ENCODE data around the gene MED9. TPM values are rescaled to one million over a fixed set of nuclear protein-coding genes. Genes with fewer than 3 reads are reported as not detected.

The MED9 gene
- total and polyA plus RNA-seq, 2 of the 8 experiments (the other 6 are each of a cell fraction or from before 2014, with no cell fraction given), result 15.8 to 19.7 TPM

DNA sequence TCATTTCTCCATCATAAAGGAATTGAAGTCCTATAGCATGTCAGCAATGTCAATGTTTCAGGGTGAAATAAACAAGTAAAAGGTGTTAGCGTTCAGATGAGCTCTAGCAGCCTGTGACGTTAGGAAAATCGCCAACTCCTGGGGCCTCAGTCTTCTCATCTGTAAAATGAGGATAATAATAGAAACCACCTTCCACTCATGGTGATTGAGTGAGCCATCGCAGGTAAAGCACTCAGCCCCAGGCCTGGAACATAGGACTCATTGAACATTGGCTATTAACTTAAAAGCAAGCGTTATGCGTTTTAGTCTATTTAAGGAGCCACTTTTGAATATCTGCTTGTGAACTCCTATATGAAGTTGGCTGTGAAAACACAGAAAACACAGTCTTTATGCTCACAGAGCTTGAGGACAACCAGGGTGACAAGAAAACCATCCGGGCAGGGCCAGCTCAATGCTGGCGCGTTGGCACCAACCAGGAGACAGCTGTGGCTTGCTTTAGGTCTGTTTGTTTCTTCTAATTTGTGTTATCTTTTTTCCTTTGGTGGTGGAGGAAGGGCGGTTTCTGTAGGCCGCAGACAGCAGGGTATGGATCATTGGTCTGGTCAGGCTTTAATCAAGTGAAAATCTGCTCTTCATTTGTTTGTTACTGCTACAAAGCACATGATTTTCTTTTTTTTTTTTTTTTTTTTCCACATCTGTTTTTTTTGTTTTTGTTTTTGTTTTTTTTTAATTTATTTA is 35.7 kb upstream of the MED9 start:
- no peak for FAIRE-seq
- CTCF ChIA-PET (ENCODE audit: partially characterized antibody), result interaction anchor here (0.9 to 1.7 kb wide), 8 partner anchors 8 to 221 kb away, joined by 3 to 11 read pairs (median 4); partner anchors contain the start of gene RASD1
- no peak overlapping the region for H4K91ac ChIP-seq (replicated peaks; ENCODE audit: insufficient read length, low read length)

More for the DNA sequence above, 35.7 kb upstream of the MED9 start:
- no peak overlapping the region for H3K4me3 ChIP-seq (ENCODE audit: extremely low read depth in 1 of 4, insufficient read depth in 2 of 4, low read depth in 3 of 4, low read length in 4 of 4)
- no peak for DNase-seq (ENCODE audit: low read depth in 1 of 2, low spot score in 2 of 2)
- H4K20me1 ChIP-seq (replicated peaks in 1 of 2; ENCODE audit: control insufficient read depth in 1 of 2, insufficient read depth in 2 of 2, low read length in 2 of 2), result no peaks in the 10 kb centered on the region
- H3K79me2 ChIP-seq (ENCODE audit: control insufficient read depth in 1 of 2, insufficient read depth in 2 of 2, low read length in 2 of 2), result no peaks in the 10 kb centered on the region
- 95% methylated on average over 11 of the region's 11 CpGs; no CpG with 5 or more reads in 1 of the 2 experiments for WGBS, 2 experiments (ENCODE audit: extremely low coverage in 1 of 2, insufficient coverage in 1 of 2, insufficient read length in 1 of 2, insufficient replicate concordance in 2 of 2, low coverage in 1 of 2, low lambda C conversion rate in 2 of 2, missing lambda C conversion rate in 1 of 2)
- H2BK15ac ChIP-seq (ENCODE audit: low read length), result no peak overlapping the region; the same call in 1 of the 2 replicates
- no peak overlapping the region for H4K5ac ChIP-seq (ENCODE audit: insufficient read length, low read depth, low read length)
- no peak overlapping the region for H2AFZ ChIP-seq (ENCODE audit: low read length)
- H3K14ac ChIP-seq (ENCODE audit: insufficient read length), result no peak overlapping the region
- H3K9me3 ChIP-seq (ENCODE audit: insufficient read depth in 2 of 2, low read depth in 1 of 2, low read length in 1 of 2), result no peaks in the 10 kb centered on the region
- no peak overlapping the region for H2BK120ac ChIP-seq (replicated peaks; ENCODE audit: low read depth, low read length)
- H3K27ac ChIP-seq (ENCODE audit: low read depth, low read length), result no peak overlapping the region
- no peak for TF ChIP-seq CREB1 (IDR thresholded peaks at IDR 0.05)
- no peak for TF ChIP-seq RAD21 (IDR thresholded peaks at IDR 0.05 in 1 of 2, conservative IDR thresholded peaks at IDR 0.05 in 1 of 2; ENCODE audit: low read depth in 2 of 2, low read length in 2 of 2)
- no peak for TF ChIP-seq HDAC6 (IDR thresholded peaks at IDR 0.05; ENCODE audit: low read depth, low read length)
- H3K4me2 ChIP-seq (ENCODE audit: insufficient read depth in 1 of 2, low read depth in 2 of 2, low read length in 2 of 2), result no peak overlapping the region
- no peak overlapping the region for H2BK12ac ChIP-seq (ENCODE audit: low read depth, low read length)
- H3K36me3 ChIP-seq (ENCODE audit: control insufficient read depth in 2 of 4, insufficient read depth in 4 of 4, low read length in 3 of 4), result no peaks in the 10 kb centered on the region
- H3K27me3 ChIP-seq (replicated peaks in 1 of 4; ENCODE audit: control insufficient read depth in 3 of 4, extremely low read depth in 1 of 4, insufficient read depth in 3 of 4, low read length in 3 of 4), result no peaks in the 10 kb centered on the region
- H3K23ac ChIP-seq (ENCODE audit: insufficient read length), result no peak overlapping the region
- no peak overlapping the region for H4K8ac ChIP-seq (ENCODE audit: extremely low read depth, insufficient read depth, low read length)
- no peak overlapping the region for H3K9ac ChIP-seq (replicated peaks in 1 of 4; ENCODE audit: extremely low read depth in 1 of 4, low read depth in 3 of 4, low read length in 3 of 4)
- H3K56ac ChIP-seq (replicated peaks; ENCODE audit: insufficient read length, low read depth, low read length), result no peak overlapping the region
- no peak overlapping the region for H2AK5ac ChIP-seq (ENCODE audit: low read depth, low read length)
- no peak overlapping the region; the same call in 1 of the 2 replicates for H3K18ac ChIP-seq (ENCODE audit: extremely low read depth, low read length)
- no peak overlapping the region for H3K4ac ChIP-seq (replicated peaks; ENCODE audit: insufficient read length, low read depth, low read length)
- peaks cover 0 to 11% (median 3%) of the 10 kb centered on the region in 4 experiments; a peak in 3 of 7 replicates for H3K4me1 ChIP-seq (replicated peaks in 1 of 4; ENCODE audit: control insufficient read depth in 3 of 4, insufficient read depth in 4 of 4, low read length in 3 of 4)
- H2BK20ac ChIP-seq (ENCODE audit: low read length), result no peak overlapping the region; the same call in 1 of the 2 replicates
- no peaks in the 10 kb centered on the region for H3K23me2 ChIP-seq (ENCODE audit: low read depth, low read length)
- POLR2A ChIA-PET (ENCODE audit: partially characterized antibody), result no interaction called here
- H2BK5ac ChIP-seq (ENCODE audit: low read depth, low read length), result no peak overlapping the region
- no peaks in the 10 kb centered on the region for H3K79me1 ChIP-seq (ENCODE audit: low read depth, low read length)
